ENCODE measurements around the gene GRAMD1B. TPM values are rescaled to one million over a fixed set of nuclear protein-coding genes. Genes with fewer than 3 reads are reported as not detected.

GRAMD1B gene
- total and polyA plus RNA-seq, 4 donors: 0.79 to 5.4 (median 4.6) TPM

DNA sequence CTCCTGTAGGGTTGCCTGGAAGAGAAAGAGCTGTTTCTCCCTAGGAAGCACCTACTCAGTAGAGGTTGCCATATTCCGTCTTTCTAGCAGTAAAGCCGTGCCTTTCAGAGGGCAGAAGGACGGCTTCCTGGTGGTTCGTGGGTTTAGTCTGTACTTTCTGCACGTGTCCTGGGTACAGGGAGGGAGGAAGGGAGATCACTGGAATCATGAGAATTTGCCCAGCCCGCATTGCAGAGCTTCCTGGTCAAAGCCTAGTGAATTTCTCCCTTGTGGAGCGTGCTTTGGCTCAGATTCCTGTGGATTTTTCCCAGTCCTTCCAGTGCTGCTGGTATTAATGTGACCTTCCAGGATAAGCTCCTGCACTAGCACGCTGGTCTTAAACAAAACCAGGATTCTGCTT is 44.9 kb downstream of the GRAMD1B start:
- ATAC-seq (ENCODE audit: low FRiP score): no peak
- whole genome bisulfite sequencing, 2 donors: 54 to 68% methylated on average over 8 of the region's 8 CpGs

DNA sequence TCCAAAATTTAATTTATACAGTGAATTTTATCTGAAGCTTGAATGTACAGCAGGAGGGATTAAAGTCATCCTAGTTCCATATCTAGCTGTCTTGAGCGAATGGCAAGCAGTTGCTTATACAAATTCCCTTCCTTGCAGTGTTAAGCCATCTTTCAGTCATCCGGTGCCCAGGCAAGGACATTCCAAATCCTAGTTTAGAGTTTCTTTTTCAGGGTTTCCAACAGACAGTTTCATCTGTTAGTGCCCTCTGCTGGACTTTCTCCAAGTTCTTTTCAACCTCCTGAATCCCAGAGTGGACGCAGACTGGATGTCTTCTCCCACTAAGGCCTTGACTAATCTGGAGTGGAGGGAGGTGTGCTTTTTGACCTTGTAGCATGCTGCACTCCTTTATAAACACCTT is 45.4 kb downstream of the GRAMD1B start:
- intact Hi-C loops (cut with DNase I): loop anchor here (5.0 to 10.0 kb wide), 3 partner anchors 68 to 373 kb away; no protein-coding TSS in a partner anchor
- no peak overlapping the region for H3K4me3 ChIP-seq (ENCODE audit: low read length in 2 of 2)
- no peaks in the 10 kb centered on the region for H3K36me3 ChIP-seq (ENCODE audit: control insufficient read depth in 1 of 2, insufficient read depth in 2 of 2, low read length in 1 of 2)
- no peak for DNase-seq
- H3K4me1 ChIP-seq (ENCODE audit: control insufficient read depth in 1 of 2, insufficient read depth in 2 of 2, low read length in 2 of 2): no peaks in the 10 kb centered on the region
- no peak overlapping the region for H3K27ac ChIP-seq (ENCODE audit: low read depth in 1 of 2, low read length in 2 of 2)
- no peak for ATAC-seq (ENCODE audit: low FRiP score)
- H3K27me3 ChIP-seq (ENCODE audit: control insufficient read depth in 1 of 2, insufficient read depth in 2 of 2, low read length in 1 of 2): no peaks in the 10 kb centered on the region
- H3K9me3 ChIP-seq (ENCODE audit: control insufficient read depth, low read length): no peaks in the 10 kb centered on the region
- 90 to 94% methylated on average over 3 of the region's 3 CpGs for WGBS, 2 donors

More for the DNA sequence above, 44.9 kb downstream of the GRAMD1B start:
- H3K27ac ChIP-seq (ENCODE audit: low read depth in 1 of 2, low read length in 2 of 2): no peak overlapping the region
- H3K4me1 ChIP-seq (ENCODE audit: control insufficient read depth in 1 of 2, insufficient read depth in 2 of 2, low read length in 2 of 2): no peaks in the 10 kb centered on the region
- H3K9me3 ChIP-seq (ENCODE audit: control insufficient read depth, low read length): no peaks in the 10 kb centered on the region
- intact Hi-C loops (cut with DNase I): loop anchor here (5.0 to 10.0 kb wide), 3 partner anchors 68 to 373 kb away; no protein-coding TSS in a partner anchor
- H3K4me3 ChIP-seq (ENCODE audit: low read length in 2 of 2): no peak overlapping the region
- H3K36me3 ChIP-seq (ENCODE audit: control insufficient read depth in 1 of 2, insufficient read depth in 2 of 2, low read length in 1 of 2): no peaks in the 10 kb centered on the region
- H3K27me3 ChIP-seq (ENCODE audit: control insufficient read depth in 1 of 2, insufficient read depth in 2 of 2, low read length in 1 of 2): no peaks in the 10 kb centered on the region
- DNase-seq: no peak

DNA sequence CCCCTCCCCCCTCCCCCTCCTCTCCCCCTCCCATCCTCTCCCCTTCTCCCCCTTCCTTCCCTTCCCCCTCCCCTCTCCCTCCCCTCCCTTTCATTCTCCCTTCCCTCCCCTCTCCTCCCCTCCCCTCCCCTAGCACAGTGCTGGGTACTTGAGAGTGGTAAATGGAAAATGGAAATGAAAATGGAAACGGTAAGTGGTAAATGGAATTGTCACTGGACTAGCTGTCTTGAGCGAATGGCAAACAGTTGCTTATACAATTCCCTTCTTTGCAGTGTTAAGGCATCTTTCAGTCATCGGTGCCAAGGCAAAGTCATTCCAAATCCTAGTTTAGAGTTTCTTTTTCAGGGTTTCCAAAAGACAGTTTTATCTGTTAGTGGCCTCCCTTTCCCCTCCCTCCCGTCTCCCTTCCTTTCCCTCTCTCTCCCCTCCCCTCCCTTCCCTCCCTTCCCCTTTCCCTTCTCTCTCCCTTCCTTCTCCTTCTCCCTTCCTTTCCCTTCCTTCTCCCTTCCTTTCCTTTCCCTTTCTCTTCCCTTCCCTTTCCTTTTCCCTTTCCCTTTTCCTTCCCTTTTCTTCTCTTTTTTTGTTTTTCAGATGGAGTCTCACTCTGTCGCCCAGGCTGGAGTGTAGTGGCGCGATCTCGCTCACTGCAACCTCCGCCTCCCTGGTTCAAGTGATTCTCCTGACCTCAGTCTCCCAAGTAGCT is 47.3 kb downstream of the GRAMD1B start:
- WGBS, 2 donors: 88 to 89% methylated on average over 9 of the region's 9 CpGs
- intact Hi-C loops (cut with DNase I): loop anchor here (5.0 to 10.0 kb wide), 3 partner anchors 70 to 375 kb away; no protein-coding TSS in a partner anchor
- Histone ChIP-seq H3K27me3 (ENCODE audit: control insufficient read depth in 1 of 2, insufficient read depth in 2 of 2, low read length in 1 of 2) (no peaks in the 10 kb centered on the region), H3K9me3 (ENCODE audit: control insufficient read depth, low read length) (no peaks in the 10 kb centered on the region), H3K4me3 (ENCODE audit: low read length in 2 of 2) (no peak overlapping the region), H3K4me1 (ENCODE audit: control insufficient read depth in 1 of 2, insufficient read depth in 2 of 2, low read length in 2 of 2) (no peaks in the 10 kb centered on the region), H3K27ac (ENCODE audit: low read depth in 1 of 2, low read length in 2 of 2) (no peak overlapping the region), H3K36me3 (ENCODE audit: control insufficient read depth in 1 of 2, insufficient read depth in 2 of 2, low read length in 1 of 2) (no peaks in the 10 kb centered on the region)
- DNase-seq (no peak), ATAC-seq (ENCODE audit: low FRiP score) (no peak)

DNA sequence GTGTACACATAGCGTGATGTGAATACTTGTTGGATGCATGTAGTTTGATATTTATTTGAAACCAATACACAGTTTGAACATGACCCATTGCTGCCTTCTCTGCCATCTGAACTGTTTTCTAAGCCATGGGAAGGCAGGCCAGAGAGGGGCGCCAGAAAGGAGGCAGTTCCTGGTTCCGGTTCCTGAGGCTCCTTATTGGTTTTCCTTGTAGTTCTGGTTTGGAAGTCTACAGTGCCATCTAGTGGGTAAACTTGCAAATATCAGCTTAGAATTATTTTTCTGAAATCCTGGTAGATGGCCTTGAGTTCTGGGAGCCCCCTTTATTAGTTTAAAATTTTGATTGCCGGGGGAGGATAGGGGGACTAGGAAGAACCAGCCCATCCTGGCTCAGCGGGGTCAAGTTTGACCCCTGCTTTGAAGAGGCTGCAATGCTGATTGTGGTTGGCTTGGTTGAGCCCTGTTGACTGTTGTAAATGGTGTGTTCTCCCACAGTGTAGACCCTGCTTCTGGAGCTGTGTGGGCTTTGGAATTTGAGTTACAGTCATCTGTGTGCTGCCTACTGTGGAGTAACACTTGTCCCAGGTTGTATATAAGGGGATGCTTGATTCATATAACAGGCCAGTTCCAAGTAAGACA is 48.4 kb downstream of the GRAMD1B start:
- Histone ChIP-seq H3K27me3 (ENCODE audit: control insufficient read depth in 1 of 2, insufficient read depth in 2 of 2, low read length in 1 of 2) (no peaks in the 10 kb centered on the region), H3K36me3 (ENCODE audit: control insufficient read depth in 1 of 2, insufficient read depth in 2 of 2, low read length in 1 of 2) (no peaks in the 10 kb centered on the region), H3K4me3 (ENCODE audit: low read length in 2 of 2) (no peak overlapping the region), H3K4me1 (ENCODE audit: control insufficient read depth in 1 of 2, insufficient read depth in 2 of 2, low read length in 2 of 2) (no peaks in the 10 kb centered on the region), H3K27ac (ENCODE audit: low read depth in 1 of 2, low read length in 2 of 2) (no peak overlapping the region), H3K9me3 (ENCODE audit: control insufficient read depth, low read length) (no peaks in the 10 kb centered on the region)
- 19 to 21% methylated on average over 5 of the region's 5 CpGs for WGBS, 2 donors
- ATAC-seq (ENCODE audit: low FRiP score) (peak; percentile 75), DNase-seq (peak in 1 of 2 donors; percentile 62)
- intact Hi-C loops (cut with DNase I): loop anchor here (1.0 to 10.0 kb wide), 5 partner anchors 71 to 376 kb away; no protein-coding TSS in a partner anchor

DNA sequence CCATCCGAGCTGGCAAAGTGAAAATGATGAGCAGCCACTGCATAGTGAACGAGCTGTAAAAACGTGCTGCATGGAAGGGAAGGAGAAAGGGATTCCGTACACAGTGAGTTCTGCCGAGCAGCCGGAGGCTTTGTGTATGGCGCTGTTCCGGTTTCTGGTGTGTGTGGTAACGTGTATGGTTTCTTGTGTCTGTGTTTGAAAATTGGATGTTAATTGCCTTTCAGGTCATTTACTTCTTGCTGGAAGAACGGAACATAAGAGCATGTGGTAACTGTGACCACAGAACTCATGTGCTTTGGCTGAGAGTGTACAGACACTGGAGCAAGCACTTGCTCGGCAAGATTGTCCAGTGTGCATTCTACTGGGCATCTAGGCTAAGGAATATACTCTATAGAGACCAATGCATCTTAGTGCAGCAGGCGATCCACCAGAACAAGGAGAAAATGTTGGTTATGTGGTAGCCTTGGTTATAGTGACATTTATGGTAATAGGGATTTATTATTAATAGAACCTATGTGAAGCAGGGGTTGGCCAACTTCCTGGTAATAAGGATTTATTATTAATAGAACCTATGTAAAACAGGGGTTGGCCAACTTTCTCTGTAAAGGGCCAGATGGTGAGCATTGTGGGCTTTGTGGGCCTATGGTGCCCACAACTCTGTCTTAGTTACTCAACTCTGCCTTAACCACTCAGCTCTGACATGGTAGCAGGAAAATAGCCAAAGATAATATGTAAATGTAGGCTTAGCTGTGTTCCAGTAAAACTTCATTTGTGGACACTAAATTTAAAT is 49.2 kb downstream of the GRAMD1B start:
- no peak overlapping the region for H3K27ac ChIP-seq (ENCODE audit: low read depth in 1 of 2, low read length in 2 of 2)
- H3K27me3 ChIP-seq (ENCODE audit: control insufficient read depth in 1 of 2, insufficient read depth in 2 of 2, low read length in 1 of 2): no peaks in the 10 kb centered on the region
- H3K4me1 ChIP-seq (ENCODE audit: control insufficient read depth in 1 of 2, insufficient read depth in 2 of 2, low read length in 2 of 2): no peaks in the 10 kb centered on the region
- DNase-seq (no peak), ATAC-seq (ENCODE audit: low FRiP score) (no peak)
- H3K9me3 ChIP-seq (ENCODE audit: control insufficient read depth, low read length): no peaks in the 10 kb centered on the region
- no peak overlapping the region for H3K4me3 ChIP-seq (ENCODE audit: low read length in 2 of 2)
- intact Hi-C loops (cut with DNase I): loop anchor here (2.0 to 10.0 kb wide), 4 partner anchors 72 to 377 kb away; no protein-coding TSS in a partner anchor
- H3K36me3 ChIP-seq (ENCODE audit: control insufficient read depth in 1 of 2, insufficient read depth in 2 of 2, low read length in 1 of 2): no peaks in the 10 kb centered on the region
- WGBS, 2 donors: 75 to 76% methylated on average over 12 of the region's 12 CpGs

DNA sequence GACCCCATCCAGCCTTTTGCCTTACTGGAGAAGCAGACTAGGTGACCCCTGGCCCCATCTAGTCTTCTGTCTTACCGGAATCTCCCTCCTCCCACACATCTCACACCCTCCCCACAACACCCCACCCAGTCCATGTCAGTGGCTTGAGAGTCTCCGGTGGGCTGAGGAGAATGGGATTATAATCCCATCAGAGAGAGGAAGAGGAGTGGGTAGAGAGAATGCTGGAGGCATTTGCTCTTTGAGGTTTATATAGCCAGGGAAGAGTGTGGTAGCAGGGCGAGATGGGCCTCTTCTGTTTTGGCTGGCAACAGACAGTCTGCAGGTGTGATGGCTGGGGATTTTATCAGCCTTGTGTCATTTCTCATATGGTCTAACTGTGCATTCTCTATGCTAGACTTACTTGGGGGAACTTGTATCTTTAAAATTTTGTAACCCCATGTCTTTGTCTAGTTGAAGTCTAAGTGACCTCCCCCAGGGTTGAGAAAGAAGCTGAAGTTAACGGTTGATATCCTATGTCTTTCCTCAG is 50.3 kb downstream of the GRAMD1B start:
- WGBS, 2 donors: 71 to 79% methylated on average over 4 of the region's 4 CpGs
- ATAC-seq (ENCODE audit: low FRiP score): no peak

DNA sequence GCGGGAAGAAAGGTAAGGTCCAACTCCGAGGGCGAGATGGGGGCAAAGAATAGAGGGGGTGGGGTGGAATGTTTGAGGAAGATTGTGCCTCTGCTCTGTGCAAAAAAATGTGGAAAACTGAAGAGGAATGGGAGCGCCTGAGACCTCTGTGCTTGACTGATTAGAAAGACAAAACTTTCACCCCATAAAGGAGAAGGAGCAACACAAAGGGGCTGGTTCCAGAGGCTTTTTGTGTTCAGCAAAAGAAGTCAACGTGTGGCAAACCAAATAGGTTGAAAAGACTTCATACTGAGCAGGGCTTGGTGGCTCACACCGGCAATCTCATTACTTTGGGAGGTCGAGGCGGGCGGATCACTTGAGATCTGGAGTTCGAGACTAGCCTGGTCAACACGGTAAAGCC is 50.8 kb downstream of the GRAMD1B start:
- intact Hi-C loops (cut with DNase I): no loop called here
- H3K36me3 ChIP-seq (ENCODE audit: control insufficient read depth in 1 of 2, insufficient read depth in 2 of 2, low read length in 1 of 2): no peaks in the 10 kb centered on the region
- no peaks in the 10 kb centered on the region for H3K4me1 ChIP-seq (ENCODE audit: control insufficient read depth in 1 of 2, insufficient read depth in 2 of 2, low read length in 2 of 2)
- 78 to 81% methylated on average over 11 of the region's 11 CpGs for WGBS, 2 donors
- DNase-seq (no peak), ATAC-seq (ENCODE audit: low FRiP score) (no peak)
- H3K27ac ChIP-seq (ENCODE audit: low read depth in 1 of 2, low read length in 2 of 2): no peak overlapping the region
- H3K27me3 ChIP-seq (ENCODE audit: control insufficient read depth in 1 of 2, insufficient read depth in 2 of 2, low read length in 1 of 2): no peaks in the 10 kb centered on the region
- no peak overlapping the region for H3K4me3 ChIP-seq (ENCODE audit: low read length in 2 of 2)
- no peaks in the 10 kb centered on the region for H3K9me3 ChIP-seq (ENCODE audit: control insufficient read depth, low read length)

More for the DNA sequence above, 50.3 kb downstream of the GRAMD1B start:
- Histone ChIP-seq H3K27ac (ENCODE audit: low read depth in 1 of 2, low read length in 2 of 2) (no peak overlapping the region), H3K27me3 (ENCODE audit: control insufficient read depth in 1 of 2, insufficient read depth in 2 of 2, low read length in 1 of 2) (no peaks in the 10 kb centered on the region), H3K4me1 (ENCODE audit: control insufficient read depth in 1 of 2, insufficient read depth in 2 of 2, low read length in 2 of 2) (no peaks in the 10 kb centered on the region), H3K36me3 (ENCODE audit: control insufficient read depth in 1 of 2, insufficient read depth in 2 of 2, low read length in 1 of 2) (no peaks in the 10 kb centered on the region), H3K9me3 (ENCODE audit: control insufficient read depth, low read length) (no peaks in the 10 kb centered on the region), H3K4me3 (ENCODE audit: low read length in 2 of 2) (no peak overlapping the region)
- intact Hi-C loops (cut with DNase I): no loop called here
- no peak for DNase-seq

DNA sequence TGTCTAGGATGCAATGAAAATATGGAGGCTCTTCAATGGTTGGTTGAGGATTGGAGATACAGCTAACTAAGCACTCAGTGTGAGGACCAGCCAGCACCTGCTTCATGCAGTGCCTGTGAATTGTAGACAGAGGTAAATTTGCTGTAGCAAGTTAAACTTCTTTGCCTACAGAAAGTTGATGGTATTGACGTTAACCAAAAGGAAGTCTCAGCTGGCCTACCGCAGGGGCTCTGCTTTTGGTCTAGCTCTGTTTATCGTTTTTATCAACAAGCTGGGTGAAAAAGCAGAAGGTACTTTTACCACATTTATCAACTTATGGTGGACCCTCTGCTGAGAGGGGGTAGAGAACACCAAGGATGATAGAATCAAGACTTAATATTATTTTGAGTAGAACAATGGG is 51.6 kb downstream of the GRAMD1B start:
- H3K9me3 ChIP-seq (ENCODE audit: control insufficient read depth, low read length): no peaks in the 10 kb centered on the region
- H3K27ac ChIP-seq (ENCODE audit: low read depth in 1 of 2, low read length in 2 of 2): no peak overlapping the region
- DNase-seq (no peak), ATAC-seq (ENCODE audit: low FRiP score) (no peak)
- 80 to 83% methylated on average over 3 of the region's 3 CpGs for WGBS, 2 donors
- no peaks in the 10 kb centered on the region for H3K27me3 ChIP-seq (ENCODE audit: control insufficient read depth in 1 of 2, insufficient read depth in 2 of 2, low read length in 1 of 2)
- intact Hi-C loops (cut with DNase I): no loop called here
- no peak overlapping the region for H3K4me3 ChIP-seq (ENCODE audit: low read length in 2 of 2)
- H3K4me1 ChIP-seq (ENCODE audit: control insufficient read depth in 1 of 2, insufficient read depth in 2 of 2, low read length in 2 of 2): no peaks in the 10 kb centered on the region
- H3K36me3 ChIP-seq (ENCODE audit: control insufficient read depth in 1 of 2, insufficient read depth in 2 of 2, low read length in 1 of 2): no peaks in the 10 kb centered on the region

Data from aorta (tissue), 5 donors.